ENCODE measurements around the gene KCNC1. TPM values are rescaled to one million over a fixed set of nuclear protein-coding genes. Genes with fewer than 3 reads are reported as not detected.

The KCNC1 gene
- total and polyA plus RNA-seq, 9 of the 15 experiments (the other 6 are each of a cell fraction or from before 2014, with no cell fraction given), result 0.05 to 0.08 TPM; not detected in 7

DNA sequence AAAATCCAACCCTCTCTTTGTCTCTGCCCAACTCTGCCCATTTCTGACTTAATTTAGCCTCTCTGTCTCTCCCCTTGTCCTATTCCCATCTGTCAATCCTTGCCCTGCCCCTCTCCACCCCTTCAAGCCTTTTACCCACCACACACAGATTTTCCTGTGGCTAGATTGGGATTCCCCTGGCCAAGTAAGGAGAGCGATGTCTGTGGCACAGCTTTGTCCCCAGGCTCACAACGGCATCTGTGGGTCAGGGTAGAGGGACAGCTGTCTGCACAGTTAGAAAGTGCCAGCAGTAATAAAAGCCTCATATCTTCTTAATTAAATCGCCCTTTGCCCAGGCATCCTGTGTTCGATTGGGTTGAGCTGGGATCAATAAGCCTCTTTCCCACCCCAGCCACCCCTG, 1.3 kb upstream of the KCNC1 start:
- peaks cover 0 to 12% of the 10 kb centered on the region in 2 experiments; a peak in 2 of 5 replicates for H3K4me1 ChIP-seq (replicated peaks in 1 of 2; ENCODE audit: control insufficient read depth in 2 of 2, insufficient read depth in 2 of 2, low read length in 2 of 2)
- H2AFZ ChIP-seq (ENCODE audit: low read depth, low read length), result no peak overlapping the region
- DNase-seq (ENCODE audit: extremely low read depth in 1 of 4, low spot score in 3 of 4) (no peak), FAIRE-seq (no peak), ATAC-seq (no peak)
- H3K4me3 ChIP-seq, result no peak overlapping the region
- ChIA-PET POLR2A (interaction anchor here (0.6 kb wide), 1 partner anchor 11 kb away, joined by 4 read pairs; no protein-coding TSS in a partner anchor), CTCF (ENCODE audit: low intra/inter-chr PET ratio) (no interaction called here)
- no TSS peak for BruUV-seq (replicated peaks)
- peaks cover 16% of the 10 kb centered on the region; the same call in 1 of the 2 replicates for H4K20me1 ChIP-seq (replicated peaks; ENCODE audit: control insufficient read depth, insufficient read depth, low read length)
- no peak overlapping the region for H3K27ac ChIP-seq (ENCODE audit: extremely low read depth, low read depth, low read length)
- H3K9me3 ChIP-seq (replicated peaks; ENCODE audit: control insufficient read depth, insufficient read depth, low read depth, low read length), result no peaks in the 10 kb centered on the region
- peaks cover 0 to 28% of the 10 kb centered on the region in 2 experiments; a peak in 2 of 5 replicates for H3K27me3 ChIP-seq (ENCODE audit: control insufficient read depth in 2 of 2, insufficient read depth in 2 of 2, low read length in 2 of 2)
- intact Hi-C loops (cut with micrococcal nuclease), result loop anchor here (10.0 kb wide), 1 partner anchor 172 kb away; no protein-coding TSS in a partner anchor
- H3K9me1 ChIP-seq (ENCODE audit: control insufficient read depth, insufficient read depth, low read length), result no peaks in the 10 kb centered on the region
- WGBS (ENCODE audit: insufficient coverage, low coverage, missing lambda C conversion rate), result 0% methylated on average over 4 of the region's 4 CpGs
- in situ Hi-C loops (cut with MboI), result no loop called here
- no peak overlapping the region for H3K4me2 ChIP-seq (ENCODE audit: insufficient read depth, low read length)
- H3K36me3 ChIP-seq (ENCODE audit: control insufficient read depth, insufficient read depth, low read length), result no peaks in the 10 kb centered on the region
- H3K79me2 ChIP-seq (ENCODE audit: control insufficient read depth, insufficient read depth, low read length), result no peaks in the 10 kb centered on the region
- no peak overlapping the region for H3K9ac ChIP-seq (ENCODE audit: insufficient read depth in 1 of 2, low read depth in 2 of 2, low read length in 2 of 2)
- TF ChIP-seq, protein P1, sequence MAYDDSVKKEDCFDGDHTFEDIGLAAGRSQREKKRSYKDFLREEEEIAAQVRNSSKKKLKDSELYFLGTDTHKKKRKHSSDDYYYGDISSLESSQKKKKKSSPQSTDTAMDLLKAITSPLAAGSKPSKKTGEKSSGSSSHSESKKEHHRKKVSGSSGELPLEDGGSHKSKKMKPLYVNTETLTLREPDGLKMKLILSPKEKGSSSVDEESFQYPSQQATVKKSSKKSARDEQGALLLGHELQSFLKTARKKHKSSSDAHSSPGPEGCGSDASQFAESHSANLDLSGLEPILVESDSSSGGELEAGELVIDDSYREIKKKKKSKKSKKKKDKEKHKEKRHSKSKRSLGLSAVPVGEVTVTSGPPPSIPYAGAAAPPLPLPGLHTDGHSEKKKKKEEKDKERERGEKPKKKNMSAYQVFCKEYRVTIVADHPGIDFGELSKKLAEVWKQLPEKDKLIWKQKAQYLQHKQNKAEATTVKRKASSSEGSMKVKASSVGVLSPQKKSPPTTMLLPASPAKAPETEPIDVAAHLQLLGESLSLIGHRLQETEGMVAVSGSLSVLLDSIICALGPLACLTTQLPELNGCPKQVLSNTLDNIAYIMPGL (CRISPR knock-in tag; IDR thresholded peaks at IDR 0.05), result no peak
- TF ChIP-seq ZNF124 (CRISPR knock-in tag; IDR thresholded peaks at IDR 0.05) (no peak), ZBTB8A (IDR thresholded peaks at IDR 0.05; ENCODE audit: partially characterized antibody) (no peak), ARID3B (CRISPR knock-in tag; IDR thresholded peaks at IDR 0.05; ENCODE audit: borderline replicate concordance) (no peak), ZBTB1 (CRISPR knock-in tag; IDR thresholded peaks at IDR 0.05; ENCODE audit: borderline replicate concordance, low read depth) (no peak), SNIP1 (IDR thresholded peaks at IDR 0.05; ENCODE audit: low read depth) (no peak), RERE (CRISPR knock-in tag; IDR thresholded peaks at IDR 0.05; ENCODE audit: borderline replicate concordance) (no peak), EP400 (IDR thresholded peaks at IDR 0.05) (no peak), L3MBTL2 (IDR thresholded peaks at IDR 0.05) (no peak), FOSL1 (tag; conservative IDR thresholded peaks at IDR 0.05) (no peak), EGR1 (conservative IDR thresholded peaks at IDR 0.05) (no peak)
- TF ChIP-seq, protein P2, sequence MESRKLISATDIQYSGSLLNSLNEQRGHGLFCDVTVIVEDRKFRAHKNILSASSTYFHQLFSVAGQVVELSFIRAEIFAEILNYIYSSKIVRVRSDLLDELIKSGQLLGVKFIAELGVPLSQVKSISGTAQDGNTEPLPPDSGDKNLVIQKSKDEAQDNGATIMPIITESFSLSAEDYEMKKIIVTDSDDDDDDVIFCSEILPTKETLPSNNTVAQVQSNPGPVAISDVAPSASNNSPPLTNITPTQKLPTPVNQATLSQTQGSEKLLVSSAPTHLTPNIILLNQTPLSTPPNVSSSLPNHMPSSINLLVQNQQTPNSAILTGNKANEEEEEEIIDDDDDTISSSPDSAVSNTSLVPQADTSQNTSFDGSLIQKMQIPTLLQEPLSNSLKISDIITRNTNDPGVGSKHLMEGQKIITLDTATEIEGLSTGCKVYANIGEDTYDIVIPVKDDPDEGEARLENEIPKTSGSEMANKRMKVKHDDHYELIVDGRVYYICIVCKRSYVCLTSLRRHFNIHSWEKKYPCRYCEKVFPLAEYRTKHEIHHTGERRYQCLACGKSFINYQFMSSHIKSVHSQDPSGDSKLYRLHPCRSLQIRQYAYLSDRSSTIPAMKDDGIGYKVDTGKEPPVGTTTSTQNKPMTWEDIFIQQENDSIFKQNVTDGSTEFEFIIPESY (CRISPR knock-in tag; IDR thresholded peaks at IDR 0.05), result no peak

Measured in K562 (cell line).